Renal cortical epithelial cell (primary cell): ENCODE data around the gene ALDH3A2. TPM values are rescaled to one million over a fixed set of nuclear protein-coding genes. Genes with fewer than 3 reads are reported as not detected.

Source experiments
- DNase-seq: peaks from one replicate; pipeline ENCODE4 v3.0.0-alpha.2; 2011; ENCODE audit warnings: low read depth
- total RNA-seq: library from RNA; depleted of rRNA; stranded (reverse); fragments of >200 nt; gene quantifications from 2 replicates; pipeline ENCODE4 v1.2.3, GENCODE V29; 2014

Gene ALDH3A2
- total RNA-seq, 1 donor from 2014 or later = 37.6 TPM

DNA sequence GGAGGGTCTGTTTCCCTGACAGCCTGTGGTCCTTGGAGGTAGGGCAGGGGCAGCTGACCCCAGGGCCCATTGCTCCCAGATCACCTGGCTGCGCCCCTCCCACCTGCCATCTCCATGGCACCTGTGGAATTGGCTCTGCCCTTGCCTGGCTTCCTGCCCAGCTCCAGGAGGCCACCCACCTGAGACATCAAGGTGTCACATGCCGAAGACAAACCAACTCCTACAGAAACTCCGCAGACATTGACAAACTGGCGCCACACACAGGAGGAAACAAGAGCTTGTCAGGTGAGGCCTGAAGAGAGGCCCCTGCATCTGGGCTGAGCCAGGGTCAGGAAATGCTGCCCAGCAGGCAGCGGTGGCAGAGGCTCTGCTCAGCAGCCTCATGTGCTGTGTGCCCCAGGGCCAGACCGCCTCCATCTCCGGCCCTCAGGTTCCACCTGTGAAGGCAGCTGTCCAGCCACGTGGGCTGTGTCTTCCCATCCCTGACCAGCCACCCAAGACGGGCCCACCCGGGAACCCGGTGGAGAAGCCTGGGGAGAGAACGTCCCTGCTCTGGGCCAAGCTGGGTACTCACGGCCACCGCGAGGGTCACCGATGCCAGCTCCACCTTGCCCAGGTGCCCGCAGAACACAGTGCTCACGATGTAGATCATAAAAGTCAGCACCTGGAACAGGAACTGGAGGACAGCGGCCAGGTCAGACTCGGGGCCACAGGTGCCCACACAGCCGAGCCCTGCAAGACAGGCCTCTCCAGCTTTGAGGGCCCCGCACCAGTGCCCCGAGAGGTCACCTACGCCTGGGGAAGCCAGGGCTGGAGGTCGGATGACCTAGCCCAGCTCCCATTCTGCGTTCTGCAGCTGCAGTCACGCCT, 66.2 kb downstream of the ALDH3A2 start:
- DNase-seq = no peak

DNA sequence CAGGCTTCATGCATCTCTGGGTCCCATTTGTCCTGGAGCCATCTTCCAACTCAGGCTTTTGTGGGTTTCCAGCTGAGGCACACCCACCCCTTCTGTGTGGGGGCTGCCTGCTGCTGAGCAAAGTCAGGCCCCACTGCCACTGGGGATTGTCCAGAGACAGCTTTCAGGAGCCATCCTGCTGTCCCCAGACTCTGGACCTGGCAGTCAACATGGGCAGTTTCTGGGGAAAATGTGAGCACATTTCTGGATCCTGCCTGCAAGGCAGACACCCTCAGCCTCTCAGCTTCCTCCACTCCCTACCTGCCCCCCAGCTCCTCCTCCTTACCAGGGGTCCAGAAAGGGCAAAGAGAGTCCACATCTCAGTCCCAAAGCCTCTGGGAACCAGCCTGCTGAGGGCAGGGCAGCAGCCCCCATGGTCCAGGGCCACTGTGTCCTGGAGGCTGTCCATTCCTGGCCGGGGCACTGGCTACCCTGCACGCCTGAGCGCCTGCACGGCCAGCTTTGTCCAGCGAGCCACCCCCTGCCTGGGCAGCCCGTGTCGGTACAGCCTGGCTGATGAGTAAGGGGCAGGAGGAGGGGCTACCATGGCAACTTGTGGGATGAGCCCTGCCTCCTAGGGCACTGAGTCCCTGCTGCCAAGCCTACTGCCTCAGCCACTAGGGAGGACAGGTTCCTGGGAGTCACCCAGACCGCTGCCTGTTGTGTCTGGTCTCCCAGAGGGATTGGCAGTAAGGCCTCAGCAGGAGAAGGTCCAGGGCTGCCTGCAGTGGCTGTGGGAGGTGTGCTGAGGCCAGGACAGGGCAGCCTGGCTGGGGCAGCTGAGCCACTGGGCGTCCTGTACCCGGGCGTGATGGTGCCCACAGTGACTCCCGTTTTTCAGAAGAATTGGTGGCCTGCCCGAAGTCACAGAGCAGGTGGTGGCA, 67.8 kb downstream of the ALDH3A2 start, which contains the start of gene SLC47A2:
Gene SLC47A2, minus strand, starts transcription at position 477 of the 923 bp plus-strand sequence. Its CDS starts 29 bp downstream, at position 448.
- peak; percentile 78 for DNase-seq

GRCh38 chr17:19717031-19717360, 68.4 kb downstream of the ALDH3A2 start:
- DNase-seq = no peak

DNA sequence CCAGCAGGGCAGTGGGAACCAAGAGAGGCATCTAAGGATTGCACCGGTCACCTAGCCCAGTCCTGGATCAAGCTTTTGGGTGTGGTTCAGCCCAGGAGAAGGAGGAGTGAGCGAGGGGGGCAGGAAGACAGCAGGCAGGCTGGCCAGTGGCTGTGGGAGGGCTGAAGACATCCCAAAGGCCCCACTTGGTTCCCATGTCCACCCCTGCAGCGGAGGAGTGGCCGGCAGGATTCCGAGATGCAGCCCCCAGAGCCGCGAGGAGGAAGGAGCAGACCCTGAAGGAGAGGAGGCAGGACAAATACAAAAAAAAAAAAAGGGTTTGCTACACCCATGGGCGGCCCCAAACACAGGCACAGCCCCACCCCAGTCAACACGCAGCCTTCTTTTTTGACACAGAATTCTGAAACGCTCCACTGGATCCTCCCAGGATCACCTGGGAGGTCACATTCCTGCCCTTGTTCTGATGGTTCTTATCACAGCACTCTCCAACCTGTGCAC, 68.9 kb downstream of the ALDH3A2 start:
- DNase-seq = no peak

GRCh38 chr17:19718041-19718612, 69.6 kb downstream of the ALDH3A2 start:
- no peak for DNase-seq

GRCh38 chr17:19718613-19719354, 70.2 kb downstream of the ALDH3A2 start:
- DNase-seq = peak; percentile 17

- peak; percentile 77 for DNase-seq
These were observed 71.0 kb downstream of the ALDH3A2 start for GRCh38 chr17:19719355-19720209.

DNA sequence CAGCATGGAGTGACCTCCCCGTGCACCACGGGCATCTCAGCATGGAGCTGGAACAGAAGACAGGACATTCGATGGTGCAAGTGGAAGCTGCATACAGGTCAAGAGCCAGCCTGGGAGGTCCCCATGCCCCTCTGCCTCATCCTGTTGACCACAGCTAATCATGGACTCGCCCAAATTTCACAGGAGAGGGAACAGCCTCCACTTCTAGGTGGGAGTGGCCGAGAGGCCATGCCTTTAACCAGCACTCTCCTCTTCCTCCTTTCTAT, 71.6 kb downstream of the ALDH3A2 start:
- no peak for DNase-seq

- peak; percentile 85 for DNase-seq
These were observed 72.3 kb downstream of the ALDH3A2 start for GRCh38 chr17:19720631-19721426.

- peak; percentile 11 for DNase-seq
These were observed 75.4 kb downstream of the ALDH3A2 start for GRCh38 chr17:19723964-19724363.

DNA sequence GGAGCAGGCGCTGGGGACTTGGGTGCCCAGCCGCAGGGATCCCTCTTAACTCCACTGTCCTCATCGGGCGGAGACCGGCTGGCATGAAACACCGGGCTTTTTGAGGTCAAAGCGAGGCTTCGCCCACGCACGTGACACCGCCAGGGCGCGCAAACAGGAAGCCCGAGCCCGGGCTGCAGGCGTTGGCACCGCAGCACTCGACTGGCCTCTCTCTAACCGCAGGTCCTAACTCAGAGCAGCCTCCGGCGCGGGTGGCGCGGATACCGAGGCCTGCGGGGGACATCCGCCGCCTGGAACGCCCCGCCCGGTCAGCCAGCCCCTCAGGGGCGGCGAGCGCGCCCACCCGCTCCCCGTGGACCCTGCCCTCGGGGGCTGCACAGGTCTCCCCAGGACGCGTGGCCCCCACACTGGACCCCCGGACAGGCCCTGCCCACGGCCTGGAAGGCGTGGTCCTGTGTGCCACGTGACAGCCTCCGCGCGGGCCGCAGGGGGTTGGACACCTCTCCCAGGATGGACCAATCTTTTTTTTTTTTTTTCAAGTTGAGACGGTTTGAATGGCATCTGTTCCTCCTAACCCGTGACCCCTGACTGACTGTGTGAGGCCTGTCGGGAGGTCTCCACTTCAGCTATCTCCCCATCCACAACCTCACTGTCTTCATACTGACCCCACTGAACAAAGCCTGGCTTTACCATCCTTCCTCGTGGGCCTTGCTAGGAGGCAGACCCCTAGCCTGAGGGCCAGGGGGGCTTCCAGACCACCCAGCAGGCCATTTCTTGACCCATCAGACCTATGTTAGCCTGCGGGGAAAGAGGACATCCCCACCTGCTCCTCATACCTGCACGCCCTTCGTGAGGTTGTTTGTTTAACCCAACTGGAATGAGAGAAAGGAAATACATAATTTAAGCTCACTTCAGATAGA, 76.2 kb downstream of the ALDH3A2 start:
- DNase-seq = peak; percentile 36

GRCh38 chr17:19725486-19725885, 76.9 kb downstream of the ALDH3A2 start:
- DNase-seq = no peak

DNA sequence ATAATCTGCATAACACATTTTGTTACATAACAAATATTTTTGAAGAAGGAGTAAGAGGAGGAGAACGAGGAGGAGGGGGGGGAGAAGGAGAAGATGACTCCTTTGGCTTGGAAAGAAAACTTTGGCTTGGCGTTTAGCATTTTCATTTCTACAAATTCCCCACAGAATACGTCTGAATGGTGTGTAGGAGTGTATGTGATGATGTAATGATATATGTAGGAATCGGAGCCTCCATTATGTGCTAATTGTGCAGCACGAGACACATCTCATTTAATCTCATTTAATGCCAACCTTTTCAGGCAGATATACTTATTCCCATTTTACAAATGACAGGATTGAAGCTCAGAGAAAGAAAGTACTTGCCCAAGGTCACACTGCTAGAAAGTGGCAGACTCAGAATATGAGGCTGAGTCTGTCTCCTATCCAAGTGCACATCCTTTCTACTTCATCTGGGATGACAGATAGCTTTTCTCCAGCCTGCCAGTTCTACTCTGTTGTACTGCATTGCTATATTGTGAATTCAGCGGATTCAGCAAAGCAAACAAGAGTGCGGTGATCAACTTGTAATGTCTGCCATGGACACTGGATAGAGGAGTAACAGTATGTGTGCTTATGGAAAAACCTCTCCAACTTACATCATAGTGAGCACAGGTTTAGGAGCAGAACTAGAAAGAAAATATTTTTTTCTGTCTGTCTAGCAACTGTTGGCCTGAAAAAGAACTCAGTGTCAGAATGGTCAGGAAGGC, 78.3 kb downstream of the ALDH3A2 start:
- DNase-seq = no peak

Other genes starting within 250 kb of the ALDH3A2 start
- gene RNF112, start 237.5 kb upstream of the ALDH3A2 start, total RNA-seq = not detected in 2 replicates
- 2.4 TPM in 1 of 2 replicates, not detected in the other for gene SLC47A1, start 114.9 kb upstream of the ALDH3A2 start, total RNA-seq
- 0.55 TPM in 1 of 2 replicates, not detected in the other for gene SLC47A2, start 67.8 kb downstream of the ALDH3A2 start, total RNA-seq
- 0.10 TPM in 1 of 2 replicates, not detected in the other for gene ALDH3A1, start 99.5 kb downstream of the ALDH3A2 start, total RNA-seq
- gene ULK2, start 219.2 kb downstream of the ALDH3A2 start, total RNA-seq = 15.3 and 18.0 TPM in 2 replicates